Measurements from ENCODE around the gene SCLT1. TPM values are rescaled to one million over a fixed set of nuclear protein-coding genes. Genes with fewer than 3 reads are reported as not detected.

Gene SCLT1
- total RNA-seq, 1 experiment from 2014 or later, result 11.3 TPM

DNA sequence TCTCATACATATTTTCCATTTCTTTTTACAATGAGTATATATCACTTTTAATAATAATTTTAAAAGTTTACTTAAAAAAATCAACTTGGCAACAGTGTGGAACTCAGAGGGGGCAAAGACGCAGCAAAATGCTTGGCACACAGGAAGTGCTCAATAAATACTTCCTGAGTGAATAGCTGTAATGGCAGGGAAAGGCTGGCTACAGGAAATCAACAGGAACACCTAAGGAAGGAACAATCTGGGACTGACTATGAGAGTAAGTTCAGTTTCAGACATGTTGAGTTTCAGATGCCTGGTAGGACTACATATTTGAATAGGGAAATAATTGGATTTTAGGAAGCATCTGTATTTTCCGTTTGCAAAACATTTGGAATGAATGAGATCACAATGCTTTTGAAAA lies 137.6 kb downstream of the SCLT1 start:
- no peak overlapping the region for H2BK120ac ChIP-seq (ENCODE audit: low read depth, low read length, poor library complexity, severe bottlenecking)
- no peak overlapping the region for H4K91ac ChIP-seq (ENCODE audit: insufficient read length, low read depth, low read length)
- H3K4me1 ChIP-seq (ENCODE audit: insufficient read depth, low read length), result no peaks in the 10 kb centered on the region
- no peaks in the 10 kb centered on the region for H3K36me3 Mint-ChIP-seq (ENCODE audit: insufficient read depth in 1 of 3, low read depth in 3 of 3)
- H3K56ac ChIP-seq (ENCODE audit: insufficient read length, low read depth, low read length), result no peak overlapping the region
- no peak overlapping the region for H4K8ac ChIP-seq (replicated peaks; ENCODE audit: insufficient read length, low read depth, low read length)
- H3K4me3 Mint-ChIP-seq, result no peak overlapping the region
- H4K5ac ChIP-seq (ENCODE audit: insufficient read length, low read depth, low read length), result no peak overlapping the region
- WGBS (ENCODE audit: extremely low coverage, insufficient read length, low lambda C conversion rate), result no CpG with 5 or more reads among the region's 2 CpGs
- H3K4me1 Mint-ChIP-seq, result no peaks in the 10 kb centered on the region
- H3K9ac ChIP-seq (ENCODE audit: extremely low read depth, insufficient read length, low read length), result no peak overlapping the region
- no peaks in the 10 kb centered on the region for H3K9me3 ChIP-seq (ENCODE audit: control insufficient read depth, low read depth, low read length)
- H3K23ac ChIP-seq (ENCODE audit: insufficient read length, low read depth, low read length), result no peak overlapping the region
- no peak overlapping the region for H3T11ph ChIP-seq (ENCODE audit: low read length)
- H2BK12ac ChIP-seq (ENCODE audit: insufficient read length, low read depth, low read length), result no peak overlapping the region
- H4K20me1 ChIP-seq (ENCODE audit: control insufficient read depth, insufficient read depth, insufficient read length), result no peaks in the 10 kb centered on the region
- H3K27ac ChIP-seq (ENCODE audit: insufficient read length, low read depth, low read length), result no peak overlapping the region
- H3K79me1 ChIP-seq (ENCODE audit: insufficient read depth, low read depth, low read length, poor library complexity, severe bottlenecking), result no peaks in the 10 kb centered on the region
- H2BK15ac ChIP-seq (ENCODE audit: low read depth, low read length), result no peak overlapping the region
- H3K4ac ChIP-seq (ENCODE audit: low read depth, low read length), result no peak overlapping the region
- H3K18ac ChIP-seq (ENCODE audit: insufficient read length, low read depth, low read length), result no peak overlapping the region
- H3K27me3 Mint-ChIP-seq (ENCODE audit: low read depth), result no peaks in the 10 kb centered on the region
- no peak overlapping the region for H3K14ac ChIP-seq (ENCODE audit: insufficient read depth, low read length)
- H3K4me2 ChIP-seq (ENCODE audit: insufficient read depth, insufficient read length, low read length), result no peak overlapping the region
- H2BK5ac ChIP-seq (ENCODE audit: insufficient read length, low read length), result no peak overlapping the region
- no peaks in the 10 kb centered on the region for H3K79me2 ChIP-seq (ENCODE audit: insufficient read depth, low read length)
- H3K27me3 ChIP-seq (ENCODE audit: insufficient read depth, low read length), result no peaks in the 10 kb centered on the region
- H2AFZ ChIP-seq (ENCODE audit: low read length), result no peak overlapping the region
- H2BK20ac ChIP-seq (ENCODE audit: low read depth, low read length, poor library complexity, severe bottlenecking), result no peak overlapping the region
- H3K27ac Mint-ChIP-seq, result no peak overlapping the region; a peak in 2 of 7 replicates
- H2AK5ac ChIP-seq (ENCODE audit: insufficient read length, low read length), result no peak overlapping the region
- H3K9me3 Mint-ChIP-seq, result no peaks in the 10 kb centered on the region
- H3K23me2 ChIP-seq (ENCODE audit: insufficient read length, low read depth, low read length, poor library complexity, severe bottlenecking), result no peaks in the 10 kb centered on the region
- TF ChIP-seq, protein P1, sequence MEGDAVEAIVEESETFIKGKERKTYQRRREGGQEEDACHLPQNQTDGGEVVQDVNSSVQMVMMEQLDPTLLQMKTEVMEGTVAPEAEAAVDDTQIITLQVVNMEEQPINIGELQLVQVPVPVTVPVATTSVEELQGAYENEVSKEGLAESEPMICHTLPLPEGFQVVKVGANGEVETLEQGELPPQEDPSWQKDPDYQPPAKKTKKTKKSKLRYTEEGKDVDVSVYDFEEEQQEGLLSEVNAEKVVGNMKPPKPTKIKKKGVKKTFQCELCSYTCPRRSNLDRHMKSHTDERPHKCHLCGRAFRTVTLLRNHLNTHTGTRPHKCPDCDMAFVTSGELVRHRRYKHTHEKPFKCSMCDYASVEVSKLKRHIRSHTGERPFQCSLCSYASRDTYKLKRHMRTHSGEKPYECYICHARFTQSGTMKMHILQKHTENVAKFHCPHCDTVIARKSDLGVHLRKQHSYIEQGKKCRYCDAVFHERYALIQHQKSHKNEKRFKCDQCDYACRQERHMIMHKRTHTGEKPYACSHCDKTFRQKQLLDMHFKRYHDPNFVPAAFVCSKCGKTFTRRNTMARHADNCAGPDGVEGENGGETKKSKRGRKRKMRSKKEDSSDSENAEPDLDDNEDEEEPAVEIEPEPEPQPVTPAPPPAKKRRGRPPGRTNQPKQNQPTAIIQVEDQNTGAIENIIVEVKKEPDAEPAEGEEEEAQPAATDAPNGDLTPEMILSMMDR (conservative IDR thresholded peaks at IDR 0.05), result no peak
- DNase-seq, result no peak
